Prostate gland (tissue), 2 donors: Measurements from ENCODE around the gene FBXO15. TPM values are rescaled to one million over a fixed set of nuclear protein-coding genes. Genes with fewer than 3 reads are reported as not detected.

Experiments used
- DNase-seq: peaks from one replicate; pipeline ENCODE4 v3.0.0-alpha.2; 2019; ENCODE audit warnings: low spot score
- H3K27ac ChIP-seq, 2 donors: fragments of 200-600 bp; sonication (generic); 2 replicates each; pipeline ENCODE4 v1.5.1; 2017 to 2019
- H3K27me3 ChIP-seq: fragments of 200-600 bp; sonication (generic); replicated peaks from 2 replicates; pipeline ENCODE4 v1.5.1; 2019; ENCODE audit not compliant: insufficient read depth
- H3K36me3 ChIP-seq, 2 donors: fragments of 200-600 bp; sonication (generic); 1 replicate in 1 of 2; 2 replicates in 1 of 2; pipeline versions ENCODE4 v1.5.1 to v1.8.1; 2017 to 2019
- H3K4me1 ChIP-seq: fragments of 200-600 bp; sonication (generic); replicated peaks from 2 replicates; pipeline ENCODE4 v1.5.1; 2019
- H3K4me3 ChIP-seq, 2 donors: fragments of 200-600 bp; sonication (generic); 2 replicates each; pipeline ENCODE4 v1.5.1; 2017 to 2019
- H3K9me3 ChIP-seq: fragments of 200-600 bp; sonication (generic); 2 replicates; pipeline ENCODE4 v1.5.1; 2017
- CTCF ChIP-seq, 4 experiments: fragments of 200-600 bp in 2 of 4; fragments of 450-650 bp in 2 of 4; sonication (generic) in 2 of 4; IDR thresholded peaks; 1 replicate in 3 of 4; 2 replicates in 1 of 4; pipeline ENCODE4 v1.5.1; 2016 to 2019; ENCODE audit warnings: antibody characterized with exemption in 4 of 4, mild to moderate bottlenecking in 2 of 4, moderate library complexity in 2 of 4
- POLR2A ChIP-seq: fragments of 450-650 bp; IDR thresholded peaks from one replicate; pipeline ENCODE4 v1.6.1; 2016; ENCODE audit warnings: antibody characterized with exemption, mild to moderate bottlenecking
- POLR2AphosphoS5 ChIP-seq: sonication (generic); formaldehyde crosslinking; IDR thresholded peaks from one replicate; pipeline ENCODE4 v1.6.1; 2017; ENCODE audit warnings: antibody characterized with exemption
- WGBS: methylation state at CpG from one replicate; pipeline ENCODE4 v1.1.5; 2018; 5-methylcytosine and 5-hydroxymethylcytosine counted together
- intact Hi-C: fragments of 100-400 bp; cut with DNase I; formaldehyde crosslinking; loops from one replicate; pipeline ENCODE4 v1.14.2; 2022
- total RNA-seq, 2 donors: library from RNA; depleted of rRNA; stranded (reverse); fragments of >200 nt; gene quantifications; one replicate each; pipeline ENCODE4 v1.1.0, GENCODE V29; 2016

Gene FBXO15
- total RNA-seq, 2 donors from 2014 or later, result 4.2 to 7.8 TPM

- no peak for DNase-seq
- 88% methylated on average over 12 of the region's 12 CpGs for WGBS
- Histone ChIP-seq H3K27ac (no peak overlapping the region), H3K36me3 (no peaks in the 10 kb centered on the region), H3K27me3 (no peaks in the 10 kb centered on the region), H3K4me1 (no peaks in the 10 kb centered on the region), H3K4me3 (no peak overlapping the region), H3K9me3 (no peaks in the 10 kb centered on the region)
- no peak for TF ChIP-seq POLR2AphosphoS5
- TF ChIP-seq CTCF (IDR thresholded peaks at IDR 0.05), result no peak
- no peak for TF ChIP-seq POLR2A
- intact Hi-C loops, result no loop called here
These were observed 9.6 kb downstream of the FBXO15 start for GRCh38 chr18:74137920-74138538.

GRCh38 chr18:74132201-74132600 lies 15.4 kb downstream of the FBXO15 start:
- TF ChIP-seq POLR2AphosphoS5 (no peak), CTCF (IDR thresholded peaks at IDR 0.05) (no peak), POLR2A (no peak)
- Histone ChIP-seq H3K36me3 (no peaks in the 10 kb centered on the region), H3K9me3 (no peaks in the 10 kb centered on the region), H3K4me3 (no peak overlapping the region), H3K4me1 (no peaks in the 10 kb centered on the region), H3K27me3 (no peaks in the 10 kb centered on the region), H3K27ac (no peak overlapping the region)
- intact Hi-C loops, result no loop called here
- WGBS, result 71% methylated on average over 3 of the region's 3 CpGs
- no peak for DNase-seq

GRCh38 chr18:74131124-74131523 lies 16.5 kb downstream of the FBXO15 start:
- intact Hi-C loops, result no loop called here
- no peaks in the 10 kb centered on the region for H3K4me1 ChIP-seq
- WGBS, result 93% methylated on average over 3 of the region's 3 CpGs
- no peaks in the 10 kb centered on the region for H3K9me3 ChIP-seq
- no peak overlapping the region for H3K27ac ChIP-seq
- no peak overlapping the region for H3K4me3 ChIP-seq
- no peaks in the 10 kb centered on the region for H3K27me3 ChIP-seq
- no peak for TF ChIP-seq POLR2AphosphoS5
- no peak for TF ChIP-seq CTCF (IDR thresholded peaks at IDR 0.05)
- TF ChIP-seq POLR2A, result no peak
- H3K36me3 ChIP-seq, result no peaks in the 10 kb centered on the region
- no peak for DNase-seq

- no peak overlapping the region for H3K4me3 ChIP-seq
These were observed 19.5 kb downstream of the FBXO15 start for GRCh38 chr18:74128159-74128558.

More at GRCh38 chr18:74128159-74128558, 19.5 kb downstream of the FBXO15 start:
- WGBS, result 53% methylated on average over 3 of the region's 3 CpGs
- no peak overlapping the region for H3K27ac ChIP-seq
- no peaks in the 10 kb centered on the region for H3K9me3 ChIP-seq
- H3K4me1 ChIP-seq, result no peaks in the 10 kb centered on the region
- H3K36me3 ChIP-seq, result no peaks in the 10 kb centered on the region
- DNase-seq, result no peak
- intact Hi-C loops, result no loop called here
- H3K27me3 ChIP-seq, result no peaks in the 10 kb centered on the region
- TF ChIP-seq POLR2A (no peak), POLR2AphosphoS5 (no peak), CTCF (IDR thresholded peaks at IDR 0.05) (no peak)
